HG03378 (cell line): Measurements from ENCODE around the gene GDF9.

Experiments used
- ATAC-seq: cut with Tn5 transposase; IDR thresholded peaks from one replicate; pipeline ENCODE4 v1.9.1; 2021; ENCODE audit warnings: mild to moderate bottlenecking, moderate library complexity; ENCODE audit not compliant: unreplicated experiment

The GDF9 gene

DNA sequence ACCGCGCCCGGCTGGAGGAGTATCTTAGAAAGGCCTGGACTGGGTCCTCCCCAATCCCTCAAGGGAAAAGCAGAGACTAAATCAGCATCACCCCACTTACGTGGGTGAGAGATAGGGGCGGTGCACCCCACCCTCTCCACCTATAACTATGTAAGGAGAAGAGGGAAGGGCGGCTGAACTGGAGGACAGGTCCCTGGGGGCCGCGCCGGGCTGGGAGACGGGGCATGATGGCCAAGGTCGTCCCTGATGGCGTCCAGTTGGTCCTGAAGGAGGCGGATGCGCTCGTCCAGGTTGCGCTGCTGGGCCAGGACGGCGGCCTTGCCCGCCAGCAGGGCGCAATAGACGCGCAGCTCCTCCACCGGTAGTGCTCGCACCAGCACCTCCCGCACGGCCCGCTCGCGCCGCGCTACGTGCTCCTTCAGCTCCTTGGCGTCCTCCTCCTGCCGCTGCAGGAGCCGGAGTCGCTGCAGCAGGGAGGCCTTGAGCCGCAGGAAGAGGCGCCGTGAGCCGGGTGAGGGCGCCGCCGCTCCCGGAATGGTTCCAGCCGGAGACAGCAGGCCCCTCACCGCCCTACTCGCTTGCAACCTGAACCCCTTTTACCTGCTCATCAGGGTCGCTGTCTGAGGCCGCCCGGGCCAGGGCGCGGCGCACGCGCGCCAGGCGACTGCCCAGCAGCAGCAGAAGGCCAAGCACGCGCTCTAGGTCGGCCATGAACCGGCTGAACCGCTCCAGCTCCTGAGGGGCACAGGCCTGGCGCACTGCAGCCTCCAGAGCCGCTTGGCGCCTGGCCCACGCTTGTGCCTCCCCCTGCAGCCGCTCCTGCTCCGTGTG, 43.4 kb downstream of the GDF9 start:
- ATAC-seq = no peak

DNA sequence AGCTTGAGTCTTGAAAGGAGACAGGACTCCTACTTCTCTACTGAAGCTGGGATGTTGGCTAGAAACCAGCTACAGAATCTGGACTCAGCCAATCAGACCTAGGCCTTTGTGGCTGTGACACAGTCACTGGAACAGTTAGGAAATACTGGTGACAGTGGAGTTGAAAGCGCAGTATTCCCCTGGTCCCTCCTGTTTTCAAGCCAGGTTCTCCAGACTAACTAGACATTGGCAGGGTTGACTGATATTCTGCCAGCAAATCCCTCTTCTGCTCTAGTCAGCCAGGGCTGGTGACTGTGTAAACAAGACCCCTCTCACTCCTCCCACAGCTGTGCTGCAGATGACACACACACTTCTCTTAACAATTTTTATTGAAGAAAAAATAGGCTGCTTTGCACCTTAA, 44.5 kb downstream of the GDF9 start:
- no peak for ATAC-seq

DNA sequence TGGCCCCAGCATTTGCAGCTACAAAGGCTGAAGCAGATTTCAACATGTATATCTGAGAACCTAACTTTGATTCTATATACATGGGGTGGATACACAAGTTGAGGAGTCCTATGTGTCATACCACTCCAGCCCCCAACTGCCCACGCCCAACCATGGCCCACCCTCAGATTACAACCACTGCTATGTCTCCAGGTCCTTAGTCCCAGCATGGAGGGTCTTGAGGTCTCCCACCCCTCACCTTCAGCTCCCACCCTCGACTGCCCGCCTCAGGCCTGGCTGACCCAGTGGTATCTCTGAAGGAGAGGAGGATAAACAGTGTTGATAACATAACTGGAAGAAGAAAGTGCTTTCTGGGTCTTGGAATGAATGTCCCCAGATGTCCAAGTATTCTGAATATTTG, 44.9 kb downstream of the GDF9 start:
- no peak for ATAC-seq

DNA sequence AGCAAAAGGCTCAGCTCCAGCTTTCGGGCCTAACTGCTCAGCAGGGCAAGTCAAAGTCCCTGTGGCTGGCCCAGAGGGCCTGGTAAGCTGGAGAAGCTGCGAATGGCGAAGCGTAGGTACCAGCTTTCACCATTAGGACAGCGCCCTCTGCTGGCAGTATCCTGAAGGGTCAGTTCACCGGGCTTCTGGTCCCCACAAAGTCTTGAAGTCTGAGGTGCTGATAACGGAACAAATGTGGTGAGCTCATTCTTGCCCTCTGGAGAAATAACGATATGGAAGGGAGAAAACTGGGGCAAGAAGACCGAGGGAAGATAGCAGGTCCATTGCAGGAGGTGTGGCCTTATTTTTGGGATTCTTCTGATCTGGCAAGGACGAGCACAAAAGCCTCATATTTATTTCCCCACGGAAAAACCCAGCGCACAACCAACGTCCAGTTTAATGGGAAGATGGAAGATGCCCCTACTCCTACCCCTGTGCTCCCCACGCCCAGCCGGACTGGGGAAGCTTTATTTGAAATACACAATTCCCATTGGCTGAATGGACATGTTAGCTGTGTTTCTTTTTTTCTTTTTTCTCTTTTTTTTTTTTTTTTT, 46.0 kb downstream of the GDF9 start:
- peak; percentile 69 for ATAC-seq

DNA sequence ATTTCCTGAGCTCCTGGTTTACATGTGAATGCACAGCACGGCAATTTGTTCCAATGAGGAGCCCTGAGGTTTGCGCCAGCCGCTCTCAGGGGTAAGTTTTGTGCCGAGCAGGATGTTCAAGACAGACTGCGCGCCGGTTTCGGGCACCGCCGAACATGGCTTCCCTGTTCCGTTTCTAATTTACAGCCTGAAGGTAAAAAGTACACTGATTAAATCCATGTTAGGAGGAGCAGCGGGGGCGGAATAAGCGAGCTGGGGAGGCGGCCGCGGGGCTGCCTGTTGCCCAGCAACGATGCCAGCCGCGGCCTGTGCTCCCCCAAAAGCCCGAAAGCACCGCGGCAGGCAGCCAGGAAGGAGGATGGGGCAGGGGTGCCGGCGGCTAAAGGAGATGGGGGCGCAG, 46.8 kb downstream of the GDF9 start:
- no peak for ATAC-seq

DNA sequence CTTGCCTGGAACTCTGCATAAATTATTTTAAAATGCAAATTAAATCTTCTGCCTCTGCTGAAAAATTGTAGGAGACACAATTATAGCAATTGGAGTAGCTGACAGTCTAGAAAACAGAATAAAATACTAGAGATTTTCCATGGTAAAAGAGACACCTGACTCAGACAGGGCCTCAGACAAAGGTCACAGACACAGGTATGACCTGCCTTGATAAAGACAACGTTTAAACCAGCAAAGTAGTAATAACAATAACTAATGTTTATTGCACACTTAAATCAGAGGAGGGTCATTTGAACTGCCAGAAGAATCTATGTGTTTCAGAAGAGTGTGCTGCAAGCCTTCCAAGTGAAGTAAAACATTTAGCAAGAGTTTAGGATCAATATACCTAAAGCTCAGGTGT, 49.3 kb downstream of the GDF9 start:
- ATAC-seq = no peak

DNA sequence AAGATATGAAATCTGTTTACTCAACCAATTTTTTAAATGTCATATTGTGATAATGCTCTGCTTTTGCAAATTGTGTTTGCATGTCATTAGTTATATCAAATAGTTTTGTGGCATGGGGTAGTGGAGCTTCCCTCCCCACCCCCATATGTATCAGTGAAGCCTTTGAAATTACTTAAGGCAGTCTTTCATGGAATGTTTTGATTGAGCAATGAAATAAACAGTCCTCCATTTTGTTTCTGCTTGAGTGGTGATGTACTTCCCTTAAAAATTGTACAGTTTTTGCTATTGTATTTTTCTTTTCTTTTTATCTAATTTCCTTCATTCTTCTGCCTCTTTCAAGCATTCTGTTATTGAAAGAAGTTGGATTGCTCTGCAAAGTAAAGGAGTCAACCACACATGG, 49.7 kb downstream of the GDF9 start:
- no peak for ATAC-seq

DNA sequence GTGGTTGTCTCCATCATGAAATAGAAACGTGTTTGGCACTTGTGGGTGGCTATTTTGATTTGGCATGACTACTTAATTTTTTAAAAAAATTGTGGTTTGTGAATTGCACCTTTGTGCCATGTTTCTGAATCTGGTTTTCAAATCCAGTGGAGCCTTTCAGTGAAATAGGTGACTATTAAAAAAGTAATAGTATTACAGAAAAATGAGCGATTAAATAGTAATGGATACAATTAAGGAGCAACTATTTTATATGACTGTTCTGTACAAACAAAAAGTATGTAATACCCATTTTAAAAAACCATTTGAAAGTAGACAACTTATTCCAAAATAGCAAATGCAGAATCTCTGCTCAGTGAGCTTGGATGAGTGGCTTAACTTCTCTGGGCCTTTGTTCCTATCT, 50.2 kb downstream of the GDF9 start:
- no peak for ATAC-seq

DNA sequence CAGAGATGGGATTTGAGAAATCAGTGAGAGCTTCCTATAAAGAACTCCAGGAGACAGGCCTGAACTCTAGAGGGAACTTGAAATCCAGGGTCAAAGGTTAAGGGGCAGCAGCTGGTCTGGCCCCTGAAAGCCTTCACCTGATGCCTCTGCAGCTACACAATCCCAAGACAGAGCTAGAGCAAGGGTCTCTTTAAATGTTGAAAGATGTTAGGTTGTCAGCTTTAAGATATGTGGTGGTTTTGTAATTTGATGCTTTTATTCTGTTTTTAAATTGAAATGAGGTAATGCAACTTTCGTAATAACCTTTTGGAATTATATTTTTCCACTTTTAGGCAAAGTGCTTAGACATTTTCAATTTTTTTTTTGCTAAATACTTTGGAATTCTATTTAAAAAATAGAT, 50.8 kb downstream of the GDF9 start:
- no peak for ATAC-seq

DNA sequence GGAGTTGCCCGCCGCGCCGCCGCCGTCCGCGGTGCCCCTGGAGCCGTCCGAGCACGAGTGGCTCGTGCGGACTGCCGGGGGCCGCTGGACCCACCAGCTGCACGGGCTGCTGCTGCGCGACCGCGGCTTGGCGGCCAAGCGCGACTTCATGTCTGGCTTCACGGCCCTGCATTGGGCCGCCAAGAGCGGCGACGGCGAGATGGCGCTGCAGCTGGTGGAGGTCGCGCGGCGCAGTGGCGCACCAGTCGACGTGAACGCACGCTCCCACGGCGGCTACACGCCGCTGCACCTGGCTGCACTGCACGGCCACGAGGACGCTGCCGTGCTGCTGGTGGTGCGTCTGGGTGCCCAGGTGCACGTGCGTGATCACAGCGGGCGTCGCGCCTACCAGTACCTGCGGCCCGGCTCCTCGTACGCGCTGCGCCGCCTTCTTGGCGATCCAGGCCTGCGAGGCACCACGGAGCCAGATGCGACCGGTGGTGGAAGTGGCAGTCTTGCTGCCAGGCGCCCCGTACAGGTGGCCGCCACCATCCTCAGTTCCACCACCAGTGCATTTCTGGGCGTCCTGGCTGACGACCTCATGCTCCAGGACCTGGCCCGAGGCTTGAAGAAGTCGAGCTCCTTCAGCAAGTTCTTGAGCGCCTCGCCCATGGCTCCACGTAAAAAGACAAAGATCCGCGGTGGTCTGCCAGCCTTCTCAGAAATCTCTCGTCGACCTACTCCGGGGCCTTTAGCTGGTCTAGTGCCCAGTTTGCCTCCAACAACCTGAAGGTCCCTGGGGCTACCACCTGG, 51.6 kb downstream of the GDF9 start:
- no peak for ATAC-seq

DNA sequence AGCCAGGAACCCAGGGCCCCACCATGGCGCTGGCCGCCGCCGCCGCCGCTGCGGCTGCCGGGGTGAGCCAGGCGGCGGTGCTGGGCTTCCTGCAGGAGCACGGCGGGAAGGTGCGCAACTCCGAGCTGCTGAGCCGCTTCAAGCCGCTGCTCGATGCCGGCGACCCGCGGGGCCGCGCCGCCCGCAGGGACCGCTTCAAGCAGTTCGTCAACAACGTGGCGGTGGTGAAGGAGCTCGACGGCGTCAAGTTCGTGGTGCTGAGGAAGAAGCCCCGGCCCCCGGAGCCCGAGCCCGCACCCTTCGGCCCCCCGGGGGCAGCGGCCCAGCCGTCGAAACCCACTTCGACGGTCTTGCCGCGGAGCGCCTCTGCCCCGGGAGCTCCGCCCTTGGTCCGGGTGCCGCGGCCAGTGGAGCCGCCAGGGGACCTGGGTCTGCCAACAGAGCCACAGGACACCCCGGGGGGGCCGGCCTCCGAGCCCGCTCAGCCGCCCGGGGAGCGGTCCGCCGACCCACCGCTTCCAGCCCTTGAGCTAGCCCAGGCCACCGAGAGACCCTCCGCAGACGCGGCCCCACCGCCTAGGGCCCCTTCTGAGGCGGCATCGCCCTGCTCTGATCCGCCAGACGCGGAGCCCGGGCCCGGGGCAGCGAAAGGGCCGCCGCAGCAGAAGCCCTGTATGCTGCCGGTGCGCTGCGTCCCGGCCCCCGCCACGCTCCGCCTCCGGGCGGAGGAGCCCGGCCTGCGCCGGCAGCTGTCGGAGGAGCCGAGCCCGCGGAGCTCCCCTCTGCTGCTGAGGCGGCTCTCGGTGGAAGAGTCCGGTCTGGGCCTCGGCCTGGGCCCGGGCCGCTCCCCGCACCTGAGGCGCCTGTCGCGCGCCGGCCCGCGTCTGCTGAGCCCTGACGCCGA, 52.4 kb downstream of the GDF9 start:
- ATAC-seq = no peak

DNA sequence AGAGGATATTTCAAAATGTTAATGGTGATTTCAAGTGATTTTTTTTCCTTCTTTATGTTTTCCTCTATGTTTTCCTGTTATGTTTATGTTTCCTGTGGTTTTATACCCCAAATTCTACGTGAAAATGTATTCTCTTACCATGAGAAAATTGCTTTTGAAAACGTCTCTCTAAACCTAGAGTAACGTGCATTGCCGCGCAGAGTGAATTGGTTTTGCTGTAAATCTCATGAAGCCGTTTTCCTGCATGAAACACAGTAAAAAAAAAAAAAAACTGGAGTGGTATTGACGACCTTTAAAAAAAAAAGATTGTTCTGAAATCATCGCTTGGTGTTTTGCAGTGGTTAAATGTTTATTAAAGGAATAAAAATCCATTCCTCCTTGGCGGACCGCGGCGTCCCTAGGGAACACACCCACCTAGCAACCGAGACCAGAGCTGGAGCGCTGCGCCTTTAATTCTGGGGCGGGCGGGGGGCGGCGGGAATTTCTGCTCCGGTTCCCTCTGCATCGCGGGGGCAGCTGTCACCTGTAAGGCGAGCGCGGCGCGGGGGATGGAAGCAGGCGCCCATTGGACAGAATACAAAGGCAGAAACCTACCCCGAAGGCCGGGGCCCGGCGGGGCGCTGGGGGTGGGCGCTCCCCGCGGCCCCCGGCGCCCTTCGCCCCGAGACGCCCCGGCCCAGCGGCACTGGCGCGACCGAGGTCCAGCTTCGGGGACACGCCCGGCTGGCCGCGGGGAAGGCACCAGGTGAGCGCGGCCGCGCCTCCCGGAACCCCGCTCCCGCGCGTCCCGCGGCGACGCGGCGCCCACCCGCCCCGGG, 53.3 kb downstream of the GDF9 start, which contains the start of gene SOWAHA:
Gene SOWAHA (plus strand): TSS at position 522 of the 818 bp plus-strand sequence. CDS start 320 bp downstream, outside the sequence.
- no peak for ATAC-seq

DNA sequence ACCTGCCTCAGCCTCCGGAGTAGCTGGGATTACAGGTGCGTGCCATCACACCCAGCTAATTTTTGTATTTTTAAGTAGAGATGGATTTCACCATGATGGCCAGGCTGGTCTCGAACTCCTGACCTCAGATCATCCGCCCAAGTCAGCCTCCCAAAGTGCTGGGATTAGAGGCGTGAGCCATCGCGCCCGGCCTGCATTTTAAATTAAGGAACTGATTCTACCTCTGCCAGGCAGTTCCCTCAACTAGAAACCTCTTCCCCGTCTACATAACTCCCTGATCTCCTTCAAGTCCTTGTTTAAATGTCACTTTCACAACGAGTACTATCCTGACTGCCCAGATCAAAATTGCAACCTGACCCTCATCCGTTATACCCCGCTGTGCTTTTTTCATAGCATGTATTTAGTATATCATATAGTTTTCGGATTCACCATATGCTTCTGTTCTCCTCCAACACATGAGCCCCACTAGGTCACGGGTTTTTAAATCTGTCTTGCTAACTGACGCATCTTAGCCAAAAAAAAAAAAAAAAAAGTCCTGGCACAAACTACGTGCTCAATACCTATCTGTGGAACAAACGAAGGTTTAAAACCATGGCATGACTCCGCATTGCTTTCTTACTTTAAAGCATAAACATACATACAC, 54.0 kb downstream of the GDF9 start:
- ATAC-seq = no peak
